HFF-Myc (cell line): Measurements from ENCODE around the gene LRRC56.
"Not testable (repeated sequence)": the region's sequence is repeated elsewhere in the genome, so short reads cannot be mapped to it uniquely, and the experiment has no call there.

Experiments
- DNase-seq: peaks from one replicate; pipeline ENCODE4 v3.0.0-alpha.2; 2011; ENCODE audit warnings: low read depth; ENCODE audit errors: extremely low read depth
- H3K4me3 ChIP-seq: replicated peaks from 2 replicates; pipeline ENCODE4 v1.5.1; 2011; ENCODE audit warnings: low read depth, mild to moderate bottlenecking, control low read depth, low read length
- CTCF ChIP-seq: IDR thresholded peaks from 2 replicates; pipeline ENCODE4 v1.5.1; 2012; ENCODE audit warnings: mild to moderate bottlenecking, low read depth, low read length, control low read depth; ENCODE audit errors: missing control alignments

Gene LRRC56

GRCh38 chr11:567629-568292, 30.4 kb downstream of the LRRC56 start:
- DNase-seq: no peak
- no peak for TF ChIP-seq CTCF
- H3K4me3 ChIP-seq: peak overlapping the region; percentile 34

- peak overlapping the region; percentile 50 for H3K4me3 ChIP-seq
- peak; percentile 39 for DNase-seq
- TF ChIP-seq CTCF: no peak
Observed at GRCh38 chr11:568306-569157, 31.2 kb downstream of the LRRC56 start.

- peak overlapping the region; percentile 50 for H3K4me3 ChIP-seq
- DNase-seq: no peak
- no peak for TF ChIP-seq CTCF
Observed at GRCh38 chr11:569158-569885, 32.0 kb downstream of the LRRC56 start.

GRCh38 chr11:571802-572185, 34.5 kb downstream of the LRRC56 start:
- no peak for DNase-seq
- TF ChIP-seq CTCF: no peak

GRCh38 chr11:573146-573759, 35.9 kb downstream of the LRRC56 start:
- no peak for DNase-seq
- no peak overlapping the region for H3K4me3 ChIP-seq
- no peak for TF ChIP-seq CTCF

More at GRCh38 chr11:571802-572185, 34.5 kb downstream of the LRRC56 start:
- H3K4me3 ChIP-seq: no peak overlapping the region

GRCh38 chr11:574031-574570, 36.8 kb downstream of the LRRC56 start:
- not testable (repeated sequence) for H3K4me3 ChIP-seq, DNase-seq
